Mucosa of rectum (tissue), 2 donors: ENCODE measurements around the gene MEGF11.

Source experiments
- H3K27ac ChIP-seq, 2 donors: one replicate each; pipeline ENCODE4 v1.7.0; 2013; ENCODE audit warnings: inconsistent platforms in 2 of 2, low read depth in 2 of 2, low read length in 2 of 2
- H3K27me3 ChIP-seq, 2 donors: one replicate each; pipeline ENCODE4 v1.7.0; 2013; ENCODE audit warnings: low read length in 2 of 2; ENCODE audit not compliant: control insufficient read depth in 2 of 2, insufficient read depth in 2 of 2
- H3K36me3 ChIP-seq, 2 donors: one replicate each; pipeline ENCODE4 v1.7.0; 2013; ENCODE audit warnings: low read length in 2 of 2; ENCODE audit not compliant: control insufficient read depth in 2 of 2, insufficient read depth in 2 of 2
- H3K4me1 ChIP-seq, 2 donors: one replicate each; pipeline ENCODE4 v1.7.0; 2013; ENCODE audit warnings: low read length in 2 of 2, mild to moderate bottlenecking in 1 of 2; ENCODE audit not compliant: control insufficient read depth in 2 of 2, insufficient read depth in 2 of 2
- H3K4me3 ChIP-seq, 2 donors: one replicate each; pipeline ENCODE4 v1.7.0; 2013; ENCODE audit warnings: low read length in 2 of 2
- H3K9ac ChIP-seq, 2 donors: one replicate each; pipeline ENCODE4 v1.7.0; 2013; ENCODE audit warnings: low read length in 2 of 2, low read depth in 1 of 2, mild to moderate bottlenecking in 1 of 2
- H3K9me3 ChIP-seq, 2 donors: one replicate each; pipeline ENCODE4 v1.7.0; 2013; ENCODE audit warnings: low read length in 2 of 2; ENCODE audit not compliant: control insufficient read depth in 2 of 2
- donor health status: healthy.
- donor health status: Normal muscosa, but diverticular disease.

MEGF11 gene

DNA sequence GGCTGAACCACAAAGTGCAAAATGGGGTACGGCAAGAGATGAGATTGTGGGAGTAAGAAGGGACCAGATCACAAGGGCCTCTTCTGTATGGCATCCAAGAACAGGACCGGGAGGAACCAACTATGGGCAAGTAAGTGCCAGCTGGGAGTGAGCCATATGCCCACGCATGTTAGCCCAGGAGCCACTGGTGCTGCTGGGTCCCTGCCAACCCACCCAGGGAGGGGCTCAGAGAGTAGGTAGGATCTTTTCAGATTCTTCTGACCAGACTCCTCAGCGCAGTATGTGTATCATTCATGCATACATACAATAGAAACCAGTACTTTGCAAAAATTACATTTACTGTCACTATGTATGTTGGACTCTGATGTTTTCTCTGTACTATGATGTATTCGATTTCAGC lies 330.3 kb downstream of the MEGF11 start:
- Histone ChIP-seq H3K27me3 (no peaks in the 10 kb centered on the region), H3K27ac (no peak overlapping the region), H3K4me3 (no peak overlapping the region), H3K9me3 (no peaks in the 10 kb centered on the region), H3K4me1 (no peaks in the 10 kb centered on the region), H3K36me3 (peaks cover 0 to 5% of the 10 kb centered on the region in 2 donors), H3K9ac (no peak overlapping the region)

DNA sequence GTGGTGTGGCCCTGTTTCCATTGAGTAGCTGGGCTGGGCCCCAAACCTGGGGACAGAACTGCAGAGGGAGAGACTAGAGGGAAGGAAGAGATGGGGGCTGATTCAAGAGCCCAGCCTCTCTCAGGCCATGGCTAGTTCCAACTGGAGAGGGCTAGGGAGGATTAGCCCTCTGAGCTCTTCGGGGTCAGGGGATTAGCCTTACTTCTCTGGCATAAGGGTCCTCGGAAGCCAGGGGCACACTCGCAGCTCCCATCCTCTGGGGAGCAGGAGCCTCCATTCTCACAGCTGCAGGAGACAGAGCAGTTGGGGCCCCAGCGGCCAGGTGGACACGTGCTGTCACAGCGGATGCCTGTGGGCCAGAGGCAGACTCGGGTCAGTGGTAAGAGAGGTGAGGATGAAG lies 330.9 kb downstream of the MEGF11 start:
- Histone ChIP-seq H3K9ac (no peak overlapping the region), H3K27me3 (no peaks in the 10 kb centered on the region), H3K4me1 (no peaks in the 10 kb centered on the region), H3K36me3 (peaks cover 0 to 5% of the 10 kb centered on the region in 2 donors), H3K9me3 (no peaks in the 10 kb centered on the region), H3K27ac (no peak overlapping the region), H3K4me3 (no peak overlapping the region)

DNA sequence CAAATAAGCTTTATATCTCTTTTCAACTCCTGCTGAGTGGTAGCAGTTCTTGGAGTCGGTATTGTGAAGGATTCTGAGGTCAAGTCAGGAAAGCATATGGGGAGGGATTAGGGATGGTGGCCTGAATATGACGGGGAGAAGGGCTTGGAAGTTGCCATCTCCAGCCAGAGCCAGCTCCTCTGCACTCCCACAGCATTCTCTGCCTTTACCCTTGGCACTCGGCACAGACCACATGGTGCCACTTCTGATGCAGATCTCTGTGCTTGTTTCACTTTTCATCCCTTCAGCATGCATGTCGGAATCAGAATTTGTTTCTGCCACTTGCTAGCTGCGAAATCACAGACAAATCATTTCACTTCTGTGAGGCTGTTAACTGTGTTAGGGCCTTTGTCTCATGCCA lies 331.8 kb downstream of the MEGF11 start:
- Histone ChIP-seq H3K27ac (no peak overlapping the region), H3K9ac (no peak overlapping the region), H3K36me3 (peaks cover 0 to 5% of the 10 kb centered on the region in 2 donors), H3K4me1 (no peaks in the 10 kb centered on the region), H3K27me3 (no peaks in the 10 kb centered on the region), H3K9me3 (no peaks in the 10 kb centered on the region), H3K4me3 (no peak overlapping the region)

DNA sequence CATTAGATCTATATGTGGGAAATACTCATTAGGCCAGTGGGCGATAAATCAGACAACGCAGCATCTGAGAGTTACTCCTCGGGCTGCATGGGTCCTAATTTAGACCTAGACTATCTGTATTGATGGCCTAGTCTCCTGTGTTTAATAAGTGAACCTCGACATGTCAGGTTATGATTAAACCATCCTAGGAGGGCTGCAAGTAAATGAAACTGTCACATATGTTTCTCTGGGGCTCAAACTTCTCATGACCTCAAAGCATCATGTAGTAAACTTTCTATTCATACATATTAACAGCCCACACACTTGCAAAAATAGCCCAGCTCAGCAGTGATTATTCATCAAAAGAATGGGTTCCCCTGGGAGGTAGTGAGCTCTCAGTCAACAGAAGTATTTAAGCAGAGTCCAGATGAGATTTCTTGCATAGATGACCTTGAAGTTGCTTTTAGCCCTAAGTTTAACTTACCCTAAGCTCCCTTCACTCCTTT lies 332.7 kb downstream of the MEGF11 start:
- no peak overlapping the region for H3K9ac ChIP-seq
- H3K9me3 ChIP-seq: no peaks in the 10 kb centered on the region
- H3K4me3 ChIP-seq: no peak overlapping the region
- H3K27me3 ChIP-seq: no peaks in the 10 kb centered on the region
- no peak overlapping the region for H3K27ac ChIP-seq
- peaks cover 0 to 5% of the 10 kb centered on the region in 2 donors for H3K36me3 ChIP-seq
- H3K4me1 ChIP-seq: no peaks in the 10 kb centered on the region

DNA sequence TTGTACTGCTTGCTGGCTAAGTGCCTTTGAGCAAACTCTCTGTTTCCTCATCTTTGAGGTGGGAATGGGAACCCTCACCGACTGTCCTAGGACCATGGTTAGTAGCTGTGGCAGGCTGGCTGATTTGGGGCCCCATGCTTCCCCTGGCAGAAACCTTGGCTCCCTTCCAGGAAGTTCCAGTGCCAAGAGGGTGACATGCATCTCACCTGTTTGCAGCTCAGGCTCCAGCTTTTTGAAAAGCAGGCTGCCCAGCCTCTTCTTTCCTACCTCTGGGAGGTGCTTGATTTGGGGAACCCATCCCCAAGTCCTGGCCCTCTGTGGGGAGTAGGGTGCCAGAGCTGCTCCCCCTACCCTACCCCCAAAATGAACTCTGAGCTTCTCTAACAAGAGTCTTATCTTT lies 333.4 kb downstream of the MEGF11 start:
- H3K4me1 ChIP-seq: no peaks in the 10 kb centered on the region
- no peak overlapping the region for H3K4me3 ChIP-seq
- H3K9ac ChIP-seq: no peak overlapping the region
- no peaks in the 10 kb centered on the region for H3K9me3 ChIP-seq
- H3K36me3 ChIP-seq: peaks cover 0 to 6% of the 10 kb centered on the region in 2 donors
- H3K27me3 ChIP-seq: no peaks in the 10 kb centered on the region
- H3K27ac ChIP-seq: no peak overlapping the region

DNA sequence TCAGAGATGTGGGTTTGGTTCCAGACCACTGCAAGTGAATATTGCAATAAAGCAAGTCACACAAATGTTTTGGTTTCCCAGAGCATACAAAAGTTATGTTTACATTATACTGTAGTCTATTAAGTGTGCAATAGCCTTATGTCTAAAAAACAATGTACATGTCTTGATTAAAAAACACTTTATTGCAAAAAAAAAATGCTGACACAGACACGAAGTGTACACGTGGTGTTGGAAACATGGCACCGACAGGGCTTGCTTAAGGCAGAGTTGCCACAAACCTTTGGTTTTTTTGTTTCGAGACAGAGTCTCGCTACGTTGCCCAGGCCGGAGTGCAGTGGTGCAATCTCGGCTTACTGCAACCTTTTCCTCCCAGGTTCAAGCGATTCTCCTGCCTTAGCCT lies 334.2 kb downstream of the MEGF11 start:
- no peaks in the 10 kb centered on the region for H3K4me1 ChIP-seq
- H3K27me3 ChIP-seq: no peaks in the 10 kb centered on the region

DNA sequence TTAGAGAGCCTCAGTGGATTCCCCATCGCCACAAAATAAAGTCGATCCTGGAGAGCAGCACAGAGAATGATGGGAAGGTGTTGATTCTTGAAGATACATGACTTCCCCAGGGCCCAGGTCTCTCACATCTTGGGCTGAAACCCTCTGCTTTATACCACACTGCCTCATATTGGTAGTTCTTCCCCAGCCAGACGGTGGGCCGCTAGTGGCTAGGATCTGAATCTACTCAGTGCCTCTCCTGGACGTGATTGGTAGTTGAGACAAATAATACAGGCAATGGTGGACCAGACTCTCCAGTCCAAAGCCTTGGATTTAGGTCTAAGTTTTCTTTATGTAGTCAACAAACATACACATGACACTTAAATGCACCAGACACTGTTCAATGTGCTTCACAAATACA lies 334.6 kb downstream of the MEGF11 start:
- no peaks in the 10 kb centered on the region for H3K27me3 ChIP-seq
- H3K36me3 ChIP-seq: peaks cover 0 to 10% of the 10 kb centered on the region in 2 donors
- H3K4me3 ChIP-seq: no peak overlapping the region
- no peak overlapping the region for H3K27ac ChIP-seq
- no peak overlapping the region for H3K9ac ChIP-seq
- H3K4me1 ChIP-seq: no peaks in the 10 kb centered on the region
- no peaks in the 10 kb centered on the region for H3K9me3 ChIP-seq

More for the DNA sequence above, 334.2 kb downstream of the MEGF11 start:
- no peak overlapping the region for H3K4me3 ChIP-seq
- peaks cover 0 to 10% of the 10 kb centered on the region in 2 donors for H3K36me3 ChIP-seq
- no peak overlapping the region for H3K27ac ChIP-seq
- no peak overlapping the region for H3K9ac ChIP-seq
- no peaks in the 10 kb centered on the region for H3K9me3 ChIP-seq

DNA sequence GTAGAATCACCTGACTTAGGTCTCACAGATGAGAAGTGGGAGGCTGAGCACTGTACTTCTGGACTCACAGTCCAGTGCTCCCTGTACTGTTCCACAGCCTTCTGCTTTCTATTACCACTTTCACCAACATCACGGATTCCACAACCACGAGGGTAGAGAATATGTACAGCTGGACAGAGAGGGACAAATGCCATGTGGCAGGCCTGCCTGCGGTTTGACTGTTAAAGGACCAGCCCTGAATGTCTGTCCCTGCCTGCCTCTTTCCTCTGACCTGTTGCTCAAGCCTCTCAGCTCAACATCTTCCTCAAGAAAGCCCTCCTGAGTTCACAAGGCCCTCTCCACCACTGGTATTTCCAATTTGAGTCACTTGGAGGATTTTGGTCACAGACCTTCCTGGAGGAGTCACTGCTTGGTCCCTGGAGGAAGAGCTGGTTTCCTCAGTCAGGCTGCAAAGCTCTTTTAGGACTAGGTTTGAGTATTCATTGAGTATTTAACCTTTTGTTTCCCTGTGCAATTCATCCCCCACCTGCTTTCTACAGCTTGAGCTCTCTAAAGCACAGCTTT lies 335.1 kb downstream of the MEGF11 start:
- H3K27me3 ChIP-seq: no peaks in the 10 kb centered on the region
- H3K27ac ChIP-seq: no peak overlapping the region

DNA sequence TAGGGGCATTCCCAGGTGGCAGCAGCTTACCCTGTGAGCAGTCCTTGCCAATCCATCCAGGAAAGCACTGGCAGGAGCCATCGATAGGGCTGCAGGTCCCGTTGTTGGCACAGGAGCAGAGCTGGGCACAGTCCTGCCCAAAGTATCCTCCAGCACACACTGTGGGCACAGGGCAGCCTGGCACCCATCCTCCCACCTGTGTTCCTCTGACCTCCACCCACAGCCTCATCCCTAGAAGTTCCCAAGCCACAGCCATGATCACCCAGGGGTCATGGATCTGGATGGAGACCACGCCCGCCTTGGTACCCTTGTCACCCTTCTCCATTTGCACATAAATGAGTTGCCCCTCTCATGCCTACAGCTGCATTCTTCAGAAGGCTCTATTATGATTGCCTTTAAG lies 335.6 kb downstream of the MEGF11 start:
- Histone ChIP-seq H3K36me3 (peaks cover 0 to 10% of the 10 kb centered on the region in 2 donors), H3K4me3 (no peak overlapping the region), H3K27ac (no peak overlapping the region), H3K4me1 (no peaks in the 10 kb centered on the region), H3K9ac (no peak overlapping the region), H3K27me3 (no peaks in the 10 kb centered on the region), H3K9me3 (no peaks in the 10 kb centered on the region)

More for the DNA sequence above, 335.1 kb downstream of the MEGF11 start:
- no peaks in the 10 kb centered on the region for H3K9me3 ChIP-seq
- H3K4me3 ChIP-seq: no peak overlapping the region
- H3K36me3 ChIP-seq: peaks cover 0 to 10% of the 10 kb centered on the region in 2 donors
- no peak overlapping the region for H3K9ac ChIP-seq
- no peaks in the 10 kb centered on the region for H3K4me1 ChIP-seq

DNA sequence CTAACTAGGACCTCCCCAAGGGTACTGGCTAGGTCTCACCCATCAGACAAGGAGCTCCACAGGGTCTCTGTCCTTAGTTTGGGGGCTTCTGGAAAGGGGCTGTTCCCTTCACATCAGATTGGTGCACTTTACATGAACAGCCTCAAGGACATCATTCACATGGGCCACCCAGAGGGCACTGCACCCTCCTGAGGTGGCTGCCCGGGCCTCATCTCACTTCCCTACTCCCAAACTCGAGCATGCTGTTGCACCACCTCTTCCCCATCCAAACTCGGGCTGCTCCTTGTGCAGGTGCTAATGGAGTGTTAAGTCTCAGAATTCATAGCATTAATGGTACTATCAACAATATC lies 336.2 kb downstream of the MEGF11 start:
- Histone ChIP-seq H3K9me3 (no peaks in the 10 kb centered on the region), H3K27ac (no peak overlapping the region), H3K9ac (no peak overlapping the region), H3K4me1 (no peaks in the 10 kb centered on the region), H3K27me3 (no peaks in the 10 kb centered on the region), H3K4me3 (no peak overlapping the region), H3K36me3 (peaks cover 0 to 10% of the 10 kb centered on the region in 2 donors)
